ENCODE measurements around the gene RBP7.

The RBP7 gene

GRCh38 chr1:10031461-10031860, 34.4 kb downstream of the RBP7 start:
- TF ChIP-seq CTCF (IDR thresholded peaks at IDR 0.05; ENCODE audit: low read depth, low read length), result no peak
- DNase-seq (ENCODE audit: low read depth in 2 of 2), result peak; percentile 65 to 76
- no peak overlapping the region for H3K4me3 ChIP-seq (replicated peaks in 1 of 2; ENCODE audit: low read depth in 2 of 2, low read length in 2 of 2)

- TF ChIP-seq CTCF (IDR thresholded peaks at IDR 0.05; ENCODE audit: low read depth, low read length), result peak; percentile 62
- DNase-seq (ENCODE audit: low read depth in 2 of 2), result peak; percentile 97 to 99
- peak within 1 kb of the TSS; percentile 90 to 100 for H3K4me3 ChIP-seq (replicated peaks in 1 of 2; ENCODE audit: low read depth in 2 of 2, low read length in 2 of 2)
These were observed 35.7 kb downstream of the RBP7 start, which contains the start of gene UBE4B for GRCh38 chr1:10032590-10033358. Gene UBE4B, plus strand, starts transcription at chr1:10032958. Its CDS starts 713 bp downstream, at chr1:10033671.

GRCh38 chr1:10033359-10033845, 36.4 kb downstream of the RBP7 start:
- H3K4me3 ChIP-seq (replicated peaks in 1 of 2; ENCODE audit: low read depth in 2 of 2, low read length in 2 of 2), result peak overlapping the region; percentile 90 to 100
- no peak for TF ChIP-seq CTCF (IDR thresholded peaks at IDR 0.05; ENCODE audit: low read depth, low read length)
- peak; percentile 40 to 43 for DNase-seq (ENCODE audit: low read depth in 2 of 2)

GRCh38 chr1:10042746-10043145, 45.7 kb downstream of the RBP7 start:
- DNase-seq (ENCODE audit: low read depth in 2 of 2), result no peak
- TF ChIP-seq CTCF (IDR thresholded peaks at IDR 0.05; ENCODE audit: low read depth, low read length), result no peak
- H3K4me3 ChIP-seq (replicated peaks in 1 of 2; ENCODE audit: low read depth in 2 of 2, low read length in 2 of 2), result no peak overlapping the region

GRCh38 chr1:10045480-10046355, 48.7 kb downstream of the RBP7 start:
- peak; percentile 24 to 62 for DNase-seq (ENCODE audit: low read depth in 2 of 2)
- TF ChIP-seq CTCF (IDR thresholded peaks at IDR 0.05; ENCODE audit: low read depth, low read length), result no peak
- no peak overlapping the region for H3K4me3 ChIP-seq (replicated peaks in 1 of 2; ENCODE audit: low read depth in 2 of 2, low read length in 2 of 2)

- no peak overlapping the region for H3K4me3 ChIP-seq (replicated peaks in 1 of 2; ENCODE audit: low read depth in 2 of 2, low read length in 2 of 2)
- DNase-seq (ENCODE audit: low read depth in 2 of 2), result peak in 1 of 2 donors; percentile 50
- no peak for TF ChIP-seq CTCF (IDR thresholded peaks at IDR 0.05; ENCODE audit: low read depth, low read length)
These were observed 49.5 kb downstream of the RBP7 start for GRCh38 chr1:10046356-10047085.
